NCI-H748 (cell line): ENCODE measurements around the gene GHRH.

ENCODE experiments used
- DNase-seq: peaks from one replicate; lab custom pipeline; 2025; ENCODE audit not compliant: unreplicated experiment; lab: John Stamatoyannopoulos, UW

Gene GHRH

GRCh38 chr20:37238935-37239451, 22.6 kb downstream of the GHRH start:
- DNase-seq, result peak; percentile 82

DNA sequence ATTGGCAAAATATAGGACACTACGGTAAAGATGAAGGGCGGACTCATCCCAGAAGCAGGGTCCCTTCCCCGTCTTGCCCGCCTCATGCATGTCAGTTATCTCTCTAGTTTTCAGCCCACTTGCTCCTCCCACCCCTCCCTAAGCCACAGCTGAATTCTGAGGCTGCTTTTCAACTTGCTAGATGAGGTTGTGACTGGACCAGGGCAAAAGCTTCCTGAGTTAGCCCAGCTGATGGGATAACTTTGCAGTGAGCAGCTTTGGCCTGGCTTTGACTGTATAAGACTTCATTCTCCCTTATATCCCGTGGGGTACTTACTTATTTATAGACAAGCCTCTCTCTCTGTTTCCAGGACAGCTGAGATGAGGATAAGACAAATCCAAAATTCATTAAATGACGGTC, 23.2 kb downstream of the GHRH start:
- no peak for DNase-seq

- DNase-seq, result no peak
Measured at GRCh38 chr20:37237656-37238055, 24.0 kb downstream of the GHRH start.

DNA sequence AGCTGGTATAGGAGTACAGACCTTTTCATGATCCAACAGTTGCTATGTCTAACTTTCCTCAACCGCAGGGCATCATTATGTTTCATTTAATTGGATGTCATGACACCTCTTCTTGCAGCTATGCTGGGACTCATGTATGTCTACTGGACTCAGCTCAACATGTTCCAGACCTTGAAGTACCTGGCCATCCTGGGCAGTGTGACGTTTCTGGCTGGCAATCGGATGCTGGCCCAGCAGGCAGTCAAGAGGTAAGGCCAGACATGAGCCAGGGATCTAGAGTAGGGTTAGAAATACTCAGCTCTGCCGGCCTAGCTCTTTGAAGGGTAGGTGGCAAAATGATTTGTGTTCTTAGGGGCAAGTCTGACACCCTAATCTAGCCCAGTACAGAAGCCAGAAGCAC, 25.2 kb downstream of the GHRH start:
- no peak for DNase-seq

DNA sequence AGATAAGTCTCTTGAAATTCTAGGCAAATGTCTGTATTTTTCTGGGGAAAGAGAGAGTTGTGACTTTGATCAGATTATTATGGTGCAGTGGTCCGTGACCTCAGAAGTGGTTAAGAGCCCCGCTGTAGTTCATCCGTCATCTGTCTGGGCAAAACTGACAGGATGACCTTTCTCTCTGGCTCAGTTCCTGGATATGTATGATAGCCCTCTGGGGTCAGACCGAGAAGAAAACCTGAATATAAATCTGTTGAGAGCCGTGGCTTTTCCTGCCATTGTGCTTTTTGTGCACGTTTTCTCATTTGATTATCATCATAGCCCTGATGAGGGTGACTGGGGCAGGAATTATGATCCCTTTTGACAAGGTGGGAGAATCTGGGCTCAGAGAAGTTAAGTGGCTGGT, 26.5 kb downstream of the GHRH start:
- DNase-seq, result peak; percentile 38

GRCh38 chr20:37234254-37234581, 27.4 kb downstream of the GHRH start:
- DNase-seq, result no peak

GRCh38 chr20:37233548-37234253, 27.9 kb downstream of the GHRH start:
- peak; percentile 97 for DNase-seq

DNA sequence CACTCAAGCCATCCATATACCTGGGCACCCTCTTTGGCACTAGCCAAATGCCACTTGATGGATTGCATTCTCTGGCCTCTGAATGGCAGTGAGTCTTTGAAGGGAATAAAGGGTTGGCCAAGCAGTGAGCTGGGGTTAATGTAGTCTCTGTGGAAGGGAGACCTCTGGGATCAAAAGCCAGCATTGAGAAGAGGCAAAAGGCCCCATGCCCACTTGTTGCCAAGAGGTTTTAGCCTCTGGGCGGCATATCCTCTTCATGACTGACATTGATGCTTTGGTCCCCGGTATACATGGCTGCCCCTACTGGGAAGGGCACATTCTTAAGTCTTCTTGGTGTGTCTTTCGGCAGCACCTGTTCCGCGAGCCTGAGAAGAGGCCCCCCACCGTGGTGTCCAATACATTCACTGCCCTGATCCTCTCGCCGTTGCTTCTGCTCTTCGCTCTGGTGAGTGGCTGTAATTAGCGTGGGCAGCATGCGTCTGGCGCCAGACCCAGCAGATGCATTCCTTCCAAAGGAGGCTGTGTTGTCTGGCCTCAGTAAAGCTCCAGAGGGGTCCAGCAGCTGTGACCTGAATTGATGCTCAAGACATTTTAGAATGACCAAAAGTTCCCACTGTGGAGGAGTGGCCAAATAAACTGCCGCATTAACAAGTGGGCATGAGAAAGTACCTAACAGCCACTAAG, 29.5 kb downstream of the GHRH start:
- DNase-seq, result peak; percentile 90

DNA sequence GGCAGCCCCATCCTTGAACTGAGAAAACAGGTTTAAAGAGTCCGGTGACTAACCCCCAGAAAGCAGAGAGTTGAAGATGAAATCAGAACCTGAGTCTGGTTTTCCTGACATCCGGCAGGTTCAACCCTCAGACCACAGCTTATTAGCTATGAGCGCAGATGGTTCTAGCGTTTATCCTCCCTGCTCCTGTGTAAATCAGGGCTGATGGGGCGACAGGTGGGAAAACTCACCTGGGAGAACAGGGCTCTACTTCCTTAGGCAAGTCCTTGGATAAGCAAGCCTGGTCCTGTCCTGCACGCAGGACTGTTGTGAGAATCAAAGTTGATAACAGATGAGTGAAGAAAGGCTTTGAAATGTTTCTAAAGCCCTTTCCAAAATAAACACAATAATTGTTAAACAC, 31.4 kb downstream of the GHRH start:
- no peak for DNase-seq

DNA sequence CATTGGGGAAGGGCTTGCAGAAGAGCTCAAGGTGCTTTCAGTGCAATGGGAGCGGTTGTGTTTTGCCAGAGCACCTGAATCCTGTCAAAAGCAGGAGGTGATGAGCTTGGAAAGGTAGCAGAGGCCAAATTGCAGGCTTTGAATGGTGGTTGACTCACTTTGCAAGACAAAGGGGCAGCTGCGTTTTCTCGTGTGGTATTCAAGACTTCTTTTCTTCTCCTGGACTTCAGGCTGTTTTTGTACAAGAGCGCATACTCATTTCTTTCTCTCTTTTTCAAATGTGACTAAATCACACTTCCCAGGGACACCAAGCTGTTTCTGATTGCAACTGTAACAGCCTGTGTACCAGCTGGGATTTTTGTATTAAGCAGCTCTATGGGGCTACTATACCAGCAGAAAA, 32.3 kb downstream of the GHRH start:
- DNase-seq, result no peak

- no peak for DNase-seq
Measured at GRCh38 chr20:37228656-37229055, 33.0 kb downstream of the GHRH start.

- DNase-seq, result no peak
Measured at GRCh38 chr20:37228082-37228481, 33.5 kb downstream of the GHRH start.

- DNase-seq, result no peak
Measured at GRCh38 chr20:37226889-37227288, 34.7 kb downstream of the GHRH start.

GRCh38 chr20:37225146-37225545, 36.5 kb downstream of the GHRH start:
- DNase-seq, result no peak

DNA sequence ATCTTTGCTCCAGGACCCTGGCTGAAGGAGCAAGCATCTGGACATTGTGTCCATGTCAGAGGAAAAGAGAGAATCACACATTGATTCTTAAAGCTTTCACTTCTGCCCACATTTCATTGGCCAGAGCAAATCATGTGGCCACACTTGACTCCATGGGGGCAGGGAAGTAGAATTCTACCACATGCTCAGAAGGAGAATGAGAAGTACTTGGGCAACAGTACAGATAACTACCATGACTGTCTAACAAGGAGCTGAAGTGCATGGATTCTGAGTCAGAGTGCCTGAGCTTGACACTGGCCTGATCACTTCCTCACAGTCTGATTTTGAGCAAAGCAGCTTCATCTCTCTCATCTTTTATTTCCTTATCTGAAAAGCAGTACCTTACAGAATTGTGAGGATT, 38.6 kb downstream of the GHRH start:
- no peak for DNase-seq

- DNase-seq, result no peak
Measured at GRCh38 chr20:37222086-37222485, 39.5 kb downstream of the GHRH start.

GRCh38 chr20:37220731-37221130, 40.9 kb downstream of the GHRH start:
- DNase-seq, result no peak

GRCh38 chr20:37219751-37220668, 41.6 kb downstream of the GHRH start:
- DNase-seq, result no peak

DNA sequence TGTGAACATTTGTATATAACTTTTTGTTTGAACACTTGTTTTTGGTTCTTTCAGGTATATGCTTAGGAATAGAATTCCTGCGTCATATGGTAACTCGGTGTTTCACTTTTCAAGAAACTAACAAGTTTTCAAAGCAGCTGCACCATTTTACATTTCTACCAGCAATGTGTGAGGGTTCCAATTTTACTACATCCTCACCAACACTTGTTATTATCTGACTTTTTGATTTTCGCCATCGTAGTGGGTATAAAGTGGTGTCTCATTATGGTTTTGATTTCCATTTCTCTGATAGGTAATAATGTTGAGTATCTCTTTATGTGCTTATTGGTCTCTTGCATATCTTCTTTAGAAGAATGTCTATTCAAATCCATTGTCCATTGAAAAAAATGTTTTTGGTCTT, 42.6 kb downstream of the GHRH start:
- no peak for DNase-seq

DNA sequence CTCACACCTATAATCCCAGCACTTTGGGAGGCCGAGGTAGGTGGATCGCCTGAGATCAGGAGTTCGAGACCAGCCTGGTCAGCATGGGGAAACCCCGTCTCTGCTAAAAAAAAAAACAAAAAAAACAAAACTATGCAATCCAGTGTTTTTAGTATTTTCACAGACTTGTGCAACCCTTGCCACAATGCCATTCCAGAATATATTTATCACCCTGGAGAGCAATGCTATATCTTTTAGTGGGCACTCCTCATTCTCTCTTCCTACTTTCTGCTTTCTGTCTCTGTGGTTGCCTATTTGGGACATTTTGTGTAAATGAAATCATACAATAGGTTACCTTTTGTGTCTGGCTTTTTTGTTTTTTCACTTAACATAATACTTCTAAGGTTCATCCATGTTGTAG, 43.2 kb downstream of the GHRH start:
- DNase-seq, result no peak

DNA sequence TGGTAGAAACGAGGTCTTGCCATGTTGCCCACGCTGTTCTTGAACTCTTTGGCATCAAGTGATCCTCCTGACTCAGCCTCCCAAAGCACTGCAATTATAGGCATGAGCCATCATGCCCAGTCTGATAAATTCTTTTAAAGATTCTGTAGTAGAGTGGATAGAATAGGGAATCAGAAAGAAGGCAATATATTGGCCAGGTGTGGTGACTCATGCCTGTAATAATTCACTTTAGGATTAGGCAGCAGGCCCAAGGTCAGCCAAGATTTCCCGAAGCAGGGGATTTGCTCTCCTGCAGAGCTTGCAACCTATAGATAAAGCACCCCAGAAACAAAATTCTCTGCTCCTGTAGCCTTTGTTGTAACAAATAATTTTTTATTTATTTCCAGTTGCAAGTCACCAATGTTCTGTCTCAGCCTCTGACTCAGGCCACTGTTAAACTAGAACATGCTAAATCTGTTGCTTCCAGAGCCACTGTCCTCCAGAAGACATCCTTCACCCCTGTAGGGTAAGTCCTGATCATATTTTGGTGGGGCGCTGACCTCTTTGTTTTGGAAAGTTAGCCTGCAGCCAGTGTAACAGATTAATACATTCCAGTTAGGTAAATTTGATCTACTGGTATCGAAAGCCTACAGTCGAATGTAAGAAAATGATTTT, 51.8 kb downstream of the GHRH start:
- DNase-seq, result no peak
